GM12891 (cell line): ENCODE measurements around the gene PFKFB3.

Source experiments
- POLR2A ChIP-seq: IDR thresholded peaks from 2 replicates; pipeline ENCODE4 v1.6.1; 2011; ENCODE audit warnings: low read depth, low read length, control low read depth
- SPI1 ChIP-seq: IDR thresholded peaks from 2 replicates; pipeline ENCODE4 v1.6.1; 2011; ENCODE audit warnings: low read depth, low read length, control low read depth
- TAF1 ChIP-seq: IDR thresholded peaks from 2 replicates; pipeline ENCODE4 v1.6.1; 2011; ENCODE audit warnings: low read depth, low read length, control low read depth

DNA sequence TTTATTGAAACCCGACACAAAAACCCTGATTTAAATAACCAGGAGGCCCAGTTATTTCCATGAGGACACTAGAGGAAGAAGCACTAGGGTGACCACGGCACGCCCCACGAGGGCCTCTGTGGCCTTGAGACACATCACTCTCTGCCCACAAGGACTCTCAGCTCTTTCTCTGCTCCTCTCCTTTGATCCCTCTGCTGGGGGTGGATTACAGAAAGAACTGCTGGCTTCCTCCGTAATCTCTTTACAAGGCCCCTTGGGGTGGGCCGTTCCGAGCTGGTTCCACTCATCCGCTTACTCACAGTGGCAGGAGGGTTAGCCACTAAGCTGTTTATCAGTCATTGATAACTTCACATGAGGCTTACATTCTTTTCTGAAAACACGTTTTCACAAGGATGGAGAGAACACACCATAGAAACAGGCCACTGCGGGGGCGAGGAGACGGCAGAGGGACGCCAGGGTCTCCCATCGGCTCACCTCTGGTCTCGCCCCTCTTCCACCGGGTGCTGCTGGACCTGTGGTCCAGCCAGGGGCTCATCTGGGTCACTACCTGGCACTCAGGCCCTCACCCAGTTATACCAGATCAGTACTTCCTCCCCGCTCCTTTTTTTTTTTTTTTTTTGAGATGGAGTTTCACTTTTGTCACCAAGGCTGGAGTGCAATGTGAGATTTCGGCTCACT lies 17.6 kb upstream of the PFKFB3 start:
- TF ChIP-seq TAF1 (no peak), POLR2A (no peak), SPI1 (no peak)
